HEK293 (cell line): ENCODE measurements around the gene CROCC.
A peak's percentile ranks its signal among the peaks of the same experiment; 100 is the strongest.
"Not testable (repeated sequence)": the region's sequence is repeated elsewhere in the genome, so short reads cannot be mapped to it uniquely, and the experiment has no call there.

ENCODE experiments used
- CTCF ChIA-PET: fragments of 350-600 bp; formaldehyde crosslinking; extraction: SDS; loops from one replicate; lab custom pipeline; 2021; ENCODE audit warnings: antibody characterized with exemption; lab: Yijun Ruan, JAX
- POLR2A ChIA-PET: fragments of 300-600 bp; formaldehyde crosslinking; extraction: SDS; loops from one replicate; lab custom pipeline; 2020; ENCODE audit warnings: antibody characterized with exemption, inconsistent platforms; lab: Yijun Ruan, JAX
- H3K27ac ChIP-seq: fragments of 200-500 bp; sonication (Bioruptor generic); 2 replicates; pipeline ENCODE4 v1.5.1; 2014; ENCODE audit warnings: low read depth, low read length, control low read depth, inconsistent platforms; ENCODE audit errors: extremely low read depth
- H3K36me3 ChIP-seq, 2 experiments: fragments of 200-500 bp in 1 of 2; sonication (Bioruptor generic) in 1 of 2; 1 replicate in 1 of 2; 2 replicates in 1 of 2; pipeline ENCODE4 v1.5.1; 2014 to 2017; ENCODE audit warnings: inconsistent platforms in 2 of 2, low read length in 2 of 2; ENCODE audit not compliant: control insufficient read depth in 2 of 2, insufficient read depth in 1 of 2
- H3K4me1 ChIP-seq: fragments of 200-500 bp; sonication (Bioruptor generic); 2 replicates; pipeline ENCODE4 v1.5.1; 2014; ENCODE audit warnings: mild to moderate bottlenecking, low read length, inconsistent platforms; ENCODE audit not compliant: control insufficient read depth, insufficient read depth
- H3K4me3 ChIP-seq: 2 replicates; pipeline ENCODE4 v1.5.1; 2011; ENCODE audit warnings: low read depth, mild to moderate bottlenecking, control low read depth, low read length, moderate library complexity
- H3K9me3 ChIP-seq: fragments of 200-500 bp; sonication (Bioruptor generic); 2 replicates; pipeline ENCODE4 v1.5.1; 2014; ENCODE audit warnings: low read depth, low read length, inconsistent platforms; ENCODE audit not compliant: control insufficient read depth, insufficient read depth
- SCRT1 ChIP-seq: fragments of 450-650 bp; formaldehyde crosslinking; IDR thresholded peaks from 2 replicates; pipeline ENCODE4 v1.5.1; 2016; ENCODE audit warnings: missing biosample characterization, missing genetic modification characterization, borderline replicate concordance
- SETDB1 ChIP-seq: IDR thresholded peaks from one replicate; pipeline ENCODE4 v1.6.1; 2017; ENCODE audit warnings: mild to moderate bottlenecking, low read length, moderate library complexity, mixed read lengths; ENCODE audit not compliant: insufficient read length
- TRIM28 ChIP-seq: IDR thresholded peaks from 2 replicates; pipeline ENCODE4 v1.6.1; 2011; ENCODE audit warnings: low read length, control low read depth, borderline replicate concordance
- ZBTB17 ChIP-seq: fragments of 450-650 bp; formaldehyde crosslinking; IDR thresholded peaks from 2 replicates; pipeline ENCODE4 v1.5.1; 2016; ENCODE audit warnings: missing biosample characterization, missing genetic modification characterization
- ZBTB20 ChIP-seq: fragments of 450-650 bp; formaldehyde crosslinking; IDR thresholded peaks from 2 replicates; pipeline ENCODE4 v1.5.1; 2016; ENCODE audit warnings: missing biosample characterization, missing genetic modification characterization
- ZBTB8A ChIP-seq: fragments of 450-650 bp; formaldehyde crosslinking; IDR thresholded peaks from 2 replicates; pipeline ENCODE4 v1.5.1; 2016; ENCODE audit warnings: missing biosample characterization, missing genetic modification characterization
- ZFHX2 ChIP-seq: fragments of 450-650 bp; formaldehyde crosslinking; conservative IDR thresholded peaks from 2 replicates; pipeline ENCODE4 v1.5.1; 2016; ENCODE audit warnings: missing biosample characterization, missing genetic modification characterization
- ZNF112 ChIP-seq: fragments of 450-650 bp; formaldehyde crosslinking; IDR thresholded peaks from 2 replicates; pipeline ENCODE4 v1.5.0; 2017; ENCODE audit warnings: missing biosample characterization, missing genetic modification characterization
- ZNF274 ChIP-seq, 2 experiments: fragments of 200-500 bp in 1 of 2; fragments of 450-650 bp in 1 of 2; sonication (Bioruptor generic) in 1 of 2; formaldehyde crosslinking in 1 of 2; IDR thresholded peaks; 2 replicates each; pipeline versions ENCODE4 v1.5.1 to v1.6.1; 2014 to 2016; ENCODE audit warnings: borderline replicate concordance in 1 of 2, inconsistent platforms in 1 of 2, low read length in 1 of 2, missing biosample characterization in 1 of 2, missing genetic modification characterization in 1 of 2
- ZNF280D ChIP-seq: fragments of 450-650 bp; formaldehyde crosslinking; IDR thresholded peaks from 2 replicates; pipeline ENCODE4 v1.5.1; 2016; ENCODE audit warnings: missing biosample characterization, missing genetic modification characterization
- ZNF37A ChIP-seq: fragments of 450-650 bp; IDR thresholded peaks from 2 replicates; pipeline ENCODE4 v1.5.1; 2018; ENCODE audit warnings: missing biosample characterization, missing genetic modification characterization
- ZNF394 ChIP-seq: fragments of 450-650 bp; formaldehyde crosslinking; IDR thresholded peaks from 2 replicates; pipeline ENCODE4 v1.5.1; 2016; ENCODE audit warnings: missing biosample characterization, missing genetic modification characterization, mild to moderate bottlenecking, moderate library complexity, borderline replicate concordance
- ZNF404 ChIP-seq: fragments of 450-650 bp; formaldehyde crosslinking; IDR thresholded peaks from 2 replicates; pipeline ENCODE4 v1.5.1; 2017; ENCODE audit warnings: missing biosample characterization, missing genetic modification characterization
- ZNF416 ChIP-seq: fragments of 450-650 bp; formaldehyde crosslinking; IDR thresholded peaks from 2 replicates; pipeline ENCODE4 v1.5.1; 2016; ENCODE audit warnings: missing biosample characterization, missing genetic modification characterization
- ZNF530 ChIP-seq: fragments of 450-650 bp; formaldehyde crosslinking; IDR thresholded peaks from 2 replicates; pipeline ENCODE4 v1.5.1; 2016; ENCODE audit warnings: low read depth, missing biosample characterization, missing genetic modification characterization
- ZNF561 ChIP-seq: fragments of 450-650 bp; IDR thresholded peaks from 2 replicates; pipeline ENCODE4 v1.5.1; 2018; ENCODE audit warnings: missing biosample characterization, missing genetic modification characterization, borderline replicate concordance
- ZNF596 ChIP-seq: fragments of 450-650 bp; IDR thresholded peaks from 2 replicates; pipeline ENCODE4 v1.5.0; 2018; ENCODE audit warnings: missing biosample characterization, mild to moderate bottlenecking, missing genetic modification characterization, moderate library complexity
- ZNF629 ChIP-seq: fragments of 450-650 bp; formaldehyde crosslinking; IDR thresholded peaks from 2 replicates; pipeline ENCODE4 v1.5.1; 2017; ENCODE audit warnings: missing biosample characterization, missing genetic modification characterization
- ZNF76 ChIP-seq: fragments of 450-650 bp; formaldehyde crosslinking; IDR thresholded peaks from 2 replicates; pipeline ENCODE4; 2016; ENCODE audit warnings: low read depth, missing biosample characterization, missing genetic modification characterization, borderline replicate concordance
- ZNF768 ChIP-seq: fragments of 450-650 bp; formaldehyde crosslinking; IDR thresholded peaks from 2 replicates; pipeline ENCODE4 v1.5.1; 2018; ENCODE audit warnings: missing biosample characterization, mild to moderate bottlenecking, missing genetic modification characterization
- ZNF792 ChIP-seq: fragments of 450-650 bp; formaldehyde crosslinking; IDR thresholded peaks from 2 replicates; pipeline ENCODE4 v1.5.1; 2016; ENCODE audit warnings: missing biosample characterization, missing genetic modification characterization

Gene CROCC

GRCh38 chr1:16900751-16901150, 21.0 kb upstream of the CROCC start:
- H3K4me3 ChIP-seq = no peak overlapping the region
- H3K9me3 ChIP-seq = no peaks in the 10 kb centered on the region
- ChIA-PET CTCF (interaction anchor here (0.6 to 1.3 kb wide), 5 partner anchors 174 to 1999 kb away, joined by 3 to 4 read pairs (median 3); no protein-coding TSS in a partner anchor), POLR2A (no interaction called here)
- no peaks in the 10 kb centered on the region for H3K36me3 ChIP-seq
- TF ChIP-seq ZBTB8A (no peak), ZNF274 (IDR thresholded peaks at IDR 0.05; ENCODE audit: low read length) (no peak), ZNF274 (tag by site-specific recombination; IDR thresholded peaks at IDR 0.05; ENCODE audit: borderline replicate concordance) (no peak), ZNF76 (tag by site-specific recombination) (no peak), ZNF596 (no peak), ZNF768 (tag by site-specific recombination) (no peak), ZNF561 (no peak), ZNF37A (tag by site-specific recombination) (no peak), ZNF280D (no peak), ZNF792 (no peak), ZNF404 (tag by site-specific recombination) (no peak), ZBTB17 (tag by site-specific recombination) (no peak), ZBTB20 (tag by site-specific recombination) (no peak), SCRT1 (tag by site-specific recombination) (no peak), ZFHX2 (tag by site-specific recombination) (no peak), SETDB1 (no peak), ZNF629 (no peak), ZNF416 (no peak), ZNF394 (no peak), ZNF112 (tag by site-specific recombination) (no peak)
- no peaks in the 10 kb centered on the region for H3K4me1 ChIP-seq
- no peak overlapping the region for H3K27ac ChIP-seq

GRCh38 chr1:16901371-16901770, 20.4 kb upstream of the CROCC start:
- H3K4me1 ChIP-seq, H3K4me3 ChIP-seq, H3K9me3 ChIP-seq, POLR2A ChIA-PET, H3K36me3 ChIP-seq, H3K27ac ChIP-seq: not testable (repeated sequence)
- CTCF ChIA-PET = interaction anchor here (0.6 kb wide), 1 partner anchor 280 kb away, joined by 3 read pairs; no protein-coding TSS in a partner anchor

- H3K4me3 ChIP-seq = no peak overlapping the region
- CTCF ChIA-PET = interaction anchor here (0.5 to 2.9 kb wide), 6 partner anchors 107 to 350 kb away, joined by 3 to 14 read pairs (median 4); no protein-coding TSS in a partner anchor
- H3K4me1 ChIP-seq = no peaks in the 10 kb centered on the region
- POLR2A ChIA-PET = interaction anchor here (1.1 kb wide), 1 partner anchor 282 kb away, joined by 3 read pairs; no protein-coding TSS in a partner anchor
- TF ChIP-seq TRIM28 (0 out of 2 replicates have a peak, but pooled peaks have one; percentile 10), ZNF404 (tag by site-specific recombination) (no peak), ZNF530 (tag by site-specific recombination) (no peak)
- no peak overlapping the region for H3K27ac ChIP-seq
- no peaks in the 10 kb centered on the region for H3K9me3 ChIP-seq
- H3K36me3 ChIP-seq = no peaks in the 10 kb centered on the region
Measured at GRCh38 chr1:16903054-16903453, 18.7 kb upstream of the CROCC start.
